Ascending aorta (tissue), 2 donors: ENCODE results near the gene SPDYE4. TPM values are rescaled to one million over a fixed set of nuclear protein-coding genes. Genes with fewer than 3 reads are reported as not detected.

Experiments used
- DNase-seq, 2 donors: peaks; one replicate each; pipeline ENCODE4 v3.0.0-alpha.2; 2019; ENCODE audit warnings: low spot score in 2 of 2
- H3K27ac ChIP-seq, 2 donors: fragments of 200-600 bp; sonication (generic); one replicate each; pipeline ENCODE4 v1.5.1; 2016 to 2017; ENCODE audit warnings: mild to moderate bottlenecking in 1 of 2
- H3K27me3 ChIP-seq: fragments of 200-600 bp; sonication (generic); one replicate; pipeline ENCODE4 v1.5.1; 2017
- H3K36me3 ChIP-seq, 2 donors: fragments of 200-600 bp; sonication (generic); one replicate each; pipeline ENCODE4 v1.5.1; 2016
- H3K4me1 ChIP-seq, 2 donors: fragments of 200-600 bp; sonication (generic); one replicate each; pipeline ENCODE4 v1.5.1; 2016 to 2017; ENCODE audit warnings: mild to moderate bottlenecking in 1 of 2
- H3K4me3 ChIP-seq, 2 donors: fragments of 200-600 bp; sonication (generic); one replicate each; pipeline ENCODE4 v1.5.1; 2016 to 2017; ENCODE audit warnings: mild to moderate bottlenecking in 1 of 2
- H3K9me3 ChIP-seq, 2 donors: fragments of 200-600 bp; sonication (generic); one replicate each; pipeline ENCODE4 v1.5.1; 2016
- intact Hi-C: fragments of 100-400 bp; cut with DNase I; formaldehyde crosslinking; loops from one replicate; pipeline ENCODE4 v1.15.1; 2023
- total RNA-seq: library from RNA; depleted of rRNA; stranded (reverse); fragments of >200 nt; gene quantifications from one replicate; pipeline ENCODE4 v1.1.0, GENCODE V29; 2016
- TF ChIP-seq, protein P1 (sequence below), 3 experiments: fragments of 200-600 bp in 2 of 3; fragments of 450-650 bp in 1 of 3; sonication (generic) in 2 of 3; IDR thresholded peaks; one replicate each; pipeline ENCODE4 v1.5.1; 2016 to 2019; ENCODE audit warnings: antibody characterized with exemption in 3 of 3, mild to moderate bottlenecking in 1 of 3, moderate library complexity in 1 of 3

Gene SPDYE4
- total RNA-seq, 1 donor from 2014 or later = not detected

DNA sequence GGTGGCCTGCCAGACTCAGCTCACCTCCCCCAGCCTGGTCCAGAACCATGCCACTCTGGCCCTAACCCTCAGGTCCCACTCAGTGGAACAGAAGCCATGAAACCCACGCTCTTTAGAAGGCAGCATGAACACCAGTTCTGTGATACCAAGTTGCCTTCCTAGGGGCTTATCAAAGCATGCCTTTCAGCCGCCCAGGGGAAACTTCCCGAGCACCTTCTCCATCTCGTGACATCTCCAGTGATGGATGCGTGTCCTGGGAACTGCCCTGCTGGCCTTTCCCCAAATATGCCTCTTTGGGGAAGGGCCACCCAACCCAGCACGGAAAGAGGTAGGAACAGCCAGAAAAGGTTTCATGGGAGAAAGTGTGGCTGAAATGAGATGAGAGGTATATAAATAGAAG lies 22.0 kb downstream of the SPDYE4 start:
- Histone ChIP-seq H3K9me3 (no peaks in the 10 kb centered on the region), H3K27ac (peak overlapping the region; percentile 42 to 60), H3K27me3 (no peaks in the 10 kb centered on the region), H3K4me3 (no peak overlapping the region), H3K4me1 (peaks cover 0 to 11% of the 10 kb centered on the region in 2 donors), H3K36me3 (no peaks in the 10 kb centered on the region)
- intact Hi-C loops = no loop called here
- TF ChIP-seq, protein P1, sequence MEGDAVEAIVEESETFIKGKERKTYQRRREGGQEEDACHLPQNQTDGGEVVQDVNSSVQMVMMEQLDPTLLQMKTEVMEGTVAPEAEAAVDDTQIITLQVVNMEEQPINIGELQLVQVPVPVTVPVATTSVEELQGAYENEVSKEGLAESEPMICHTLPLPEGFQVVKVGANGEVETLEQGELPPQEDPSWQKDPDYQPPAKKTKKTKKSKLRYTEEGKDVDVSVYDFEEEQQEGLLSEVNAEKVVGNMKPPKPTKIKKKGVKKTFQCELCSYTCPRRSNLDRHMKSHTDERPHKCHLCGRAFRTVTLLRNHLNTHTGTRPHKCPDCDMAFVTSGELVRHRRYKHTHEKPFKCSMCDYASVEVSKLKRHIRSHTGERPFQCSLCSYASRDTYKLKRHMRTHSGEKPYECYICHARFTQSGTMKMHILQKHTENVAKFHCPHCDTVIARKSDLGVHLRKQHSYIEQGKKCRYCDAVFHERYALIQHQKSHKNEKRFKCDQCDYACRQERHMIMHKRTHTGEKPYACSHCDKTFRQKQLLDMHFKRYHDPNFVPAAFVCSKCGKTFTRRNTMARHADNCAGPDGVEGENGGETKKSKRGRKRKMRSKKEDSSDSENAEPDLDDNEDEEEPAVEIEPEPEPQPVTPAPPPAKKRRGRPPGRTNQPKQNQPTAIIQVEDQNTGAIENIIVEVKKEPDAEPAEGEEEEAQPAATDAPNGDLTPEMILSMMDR (IDR thresholded peaks at IDR 0.05) = no peak
- no peak for DNase-seq

DNA sequence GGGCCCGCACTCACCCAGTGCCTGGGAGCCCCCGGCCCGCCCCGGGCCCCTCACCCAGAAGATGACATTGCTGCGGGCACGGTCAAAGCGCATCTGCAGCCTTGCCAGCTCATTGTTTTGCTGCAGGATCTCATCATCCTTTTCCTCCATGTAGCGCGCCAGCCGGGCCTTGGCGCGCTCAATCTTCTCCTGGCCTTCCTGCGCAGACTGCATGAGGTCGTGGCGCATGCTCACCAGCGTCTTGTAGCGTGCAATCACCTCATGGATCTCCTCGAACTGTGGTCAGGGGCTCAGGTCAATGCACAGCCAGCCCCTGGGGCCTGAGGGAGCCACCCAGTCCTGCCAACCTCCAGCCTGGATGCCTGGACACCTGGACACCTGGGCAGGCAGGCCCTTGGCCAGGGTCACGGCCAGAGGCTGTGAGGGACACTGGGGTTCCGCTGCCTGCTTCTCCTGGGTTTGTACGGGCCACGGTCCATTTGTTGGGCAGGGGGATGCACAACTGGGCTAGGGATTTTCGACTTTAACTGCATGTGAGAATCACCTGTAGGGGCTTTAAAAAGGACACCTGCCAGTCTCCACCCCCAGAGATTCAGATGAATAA lies 22.9 kb downstream of the SPDYE4 start:
- H3K36me3 ChIP-seq = no peaks in the 10 kb centered on the region
- H3K4me1 ChIP-seq = peaks cover 0 to 11% of the 10 kb centered on the region in 2 donors
- DNase-seq = no peak
- no peaks in the 10 kb centered on the region for H3K9me3 ChIP-seq
- intact Hi-C loops = no loop called here
- H3K27me3 ChIP-seq = no peaks in the 10 kb centered on the region
- H3K27ac ChIP-seq = no peak overlapping the region
- TF ChIP-seq, protein P1 (IDR thresholded peaks at IDR 0.05) = no peak
- no peak overlapping the region for H3K4me3 ChIP-seq

DNA sequence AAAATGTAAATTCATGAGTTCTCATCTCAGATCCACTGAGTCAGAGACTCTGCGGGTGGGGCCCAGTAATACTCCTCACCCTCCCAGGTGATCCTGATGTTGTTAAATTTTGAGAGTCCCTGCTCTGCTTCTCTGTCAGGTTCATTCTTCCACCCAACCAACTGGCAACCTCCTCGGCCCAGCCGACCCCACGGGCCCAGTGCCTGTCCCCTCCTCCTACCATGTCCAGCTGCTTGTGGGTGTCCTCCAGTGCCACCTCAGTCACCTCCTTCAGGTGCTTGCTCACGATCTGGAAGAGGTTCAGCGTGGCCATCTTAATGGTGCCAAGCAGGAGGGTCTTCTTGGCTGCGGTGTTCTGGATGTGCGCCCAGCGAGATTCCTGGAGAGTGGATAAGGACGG lies 23.5 kb downstream of the SPDYE4 start:
- Histone ChIP-seq H3K4me3 (no peak overlapping the region), H3K27ac (no peak overlapping the region), H3K36me3 (no peaks in the 10 kb centered on the region), H3K4me1 (peaks cover 0 to 11% of the 10 kb centered on the region in 2 donors), H3K27me3 (no peaks in the 10 kb centered on the region), H3K9me3 (no peaks in the 10 kb centered on the region)
- intact Hi-C loops = no loop called here
- no peak for DNase-seq
- TF ChIP-seq, protein P1 (IDR thresholded peaks at IDR 0.05) = no peak

DNA sequence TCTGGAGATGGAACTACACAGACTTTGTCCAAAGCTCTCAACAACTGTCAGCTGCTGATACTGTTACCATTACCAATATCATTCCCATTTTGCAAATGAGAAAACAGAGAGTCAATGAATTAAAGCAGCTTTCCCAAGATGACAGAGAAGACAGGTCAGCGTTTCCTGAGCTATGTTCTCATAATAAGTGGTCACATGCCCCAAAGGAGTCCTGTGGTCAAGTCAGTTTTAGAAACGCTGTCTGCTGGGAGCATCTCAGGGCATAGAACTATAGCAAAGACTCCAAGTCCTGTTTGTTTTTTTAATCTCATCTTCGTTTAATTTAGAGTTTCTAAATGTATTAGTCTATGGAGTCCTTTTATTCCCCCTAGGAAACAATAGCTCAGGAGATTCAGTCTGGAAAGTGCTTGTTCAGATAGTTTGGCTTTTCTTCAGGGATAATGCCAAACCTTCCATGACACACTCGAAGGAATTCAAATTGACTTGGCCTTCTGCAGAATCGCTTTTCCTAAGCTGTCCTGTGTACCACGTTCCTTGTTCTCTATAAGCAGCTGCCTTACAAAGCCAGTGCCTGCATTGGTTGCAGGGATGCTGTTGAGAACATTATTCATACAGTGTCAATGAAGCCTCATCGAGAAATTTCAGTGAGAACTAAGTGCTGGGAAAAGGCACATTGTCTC lies 25.8 kb downstream of the SPDYE4 start:
- Histone ChIP-seq H3K9me3 (no peaks in the 10 kb centered on the region), H3K36me3 (no peaks in the 10 kb centered on the region), H3K27ac (peak overlapping the region; percentile 54 to 72), H3K4me1 (peaks cover 0 to 11% of the 10 kb centered on the region in 2 donors), H3K4me3 (no peak overlapping the region), H3K27me3 (no peaks in the 10 kb centered on the region)
- TF ChIP-seq, protein P1 (IDR thresholded peaks at IDR 0.05) = no peak
- intact Hi-C loops = no loop called here
- no peak for DNase-seq

DNA sequence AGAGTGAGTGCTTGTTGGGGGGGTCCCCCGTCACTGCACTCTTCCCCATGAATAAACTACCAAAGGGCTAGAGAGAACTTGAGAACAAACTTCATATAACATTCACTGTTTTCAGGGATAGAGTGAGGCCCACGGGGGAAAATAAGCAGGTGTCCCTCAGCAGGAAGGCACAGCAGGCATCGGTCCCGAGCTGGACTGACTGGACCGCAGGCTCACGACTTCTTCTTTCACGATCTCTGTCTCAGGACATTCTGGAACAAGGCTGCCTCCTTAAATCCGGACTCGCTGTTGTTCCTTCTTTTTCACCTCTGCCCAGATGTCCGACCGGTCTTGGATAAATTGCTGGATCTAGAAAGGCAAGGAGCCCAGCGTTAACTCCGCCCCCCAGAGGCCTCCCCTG lies 28.5 kb downstream of the SPDYE4 start:
- Histone ChIP-seq H3K36me3 (no peaks in the 10 kb centered on the region), H3K27ac (no peak overlapping the region), H3K9me3 (no peaks in the 10 kb centered on the region), H3K27me3 (no peaks in the 10 kb centered on the region), H3K4me3 (no peak overlapping the region), H3K4me1 (peaks cover 0 to 11% of the 10 kb centered on the region in 2 donors)
- intact Hi-C loops = no loop called here
- TF ChIP-seq, protein P1 (IDR thresholded peaks at IDR 0.05) = no peak
- no peak for DNase-seq
